A673 (cell line): ENCODE data around the gene THSD4. TPM values are rescaled to one million over a fixed set of nuclear protein-coding genes. Genes with fewer than 3 reads are reported as not detected.

Experiments
- Bru-seq: library from RNA; stranded (reverse); fragments of 400-500 nt; gene quantifications from one replicate; lab custom pipeline; 2021; lab: Mats Ljungman, UMichigan
- BruChase-seq, 2 experiments: library from RNA; stranded (reverse); fragments of 400-500 nt; gene quantifications; one replicate each; lab custom pipeline; 2021; lab: Mats Ljungman, UMichigan
- BruUV-seq: library from RNA; stranded (reverse); fragments of 400-500 nt; replicated peaks from 2 replicates; lab custom pipeline; 2021; lab: Mats Ljungman, UMichigan
- CTCF ChIA-PET: fragments of 300-600 bp; sonication (Branson Sonifier 250); formaldehyde crosslinking; loops from one replicate; lab custom pipeline; 2022; ENCODE audit warnings: antibody characterized with exemption; lab: Charles Lee
- POLR2A ChIA-PET: fragments of 300-600 bp; sonication (Branson Sonifier 250); formaldehyde crosslinking; loops from one replicate; lab custom pipeline; 2022; ENCODE audit warnings: antibody characterized with exemption; ENCODE audit not compliant: low non-redundant PET; lab: Charles Lee
- DNase-seq: peaks from one replicate; pipeline ENCODE4 v3.0.0-alpha.2; 2015; ENCODE audit warnings: low spot score
- H3K27ac ChIP-seq: fragments of 200-600 bp; sonication (generic); 2 replicates; pipeline ENCODE4 v1.5.1; 2016; ENCODE audit warnings: mixed run types, low read depth, mild to moderate bottlenecking, mixed read lengths, antibody characterized with exemption, low read length; ENCODE audit not compliant: poor library complexity, severe bottlenecking
- H3K27me3 ChIP-seq: fragments of 200-600 bp; sonication (generic); replicated peaks from 2 replicates; pipeline ENCODE4 v1.6.1; 2017; ENCODE audit warnings: mixed run types, low read depth, mild to moderate bottlenecking, mixed read lengths, antibody characterized with exemption, low read length; ENCODE audit not compliant: insufficient read depth, poor library complexity
- H3K36me3 ChIP-seq: fragments of 200-600 bp; sonication (generic); 2 replicates; pipeline ENCODE4 v1.6.1; 2016; ENCODE audit warnings: mixed run types, mild to moderate bottlenecking, mixed read lengths, antibody characterized with exemption, low read length; ENCODE audit not compliant: insufficient read depth, poor library complexity, severe bottlenecking
- H3K4me1 ChIP-seq: fragments of 200-600 bp; sonication (generic); 2 replicates; pipeline ENCODE4 v1.6.1; 2017; ENCODE audit warnings: mixed run types, mild to moderate bottlenecking, mixed read lengths, antibody characterized with exemption, low read length; ENCODE audit not compliant: insufficient read depth, poor library complexity, severe bottlenecking
- H3K4me3 ChIP-seq: fragments of 200-600 bp; sonication (generic); 2 replicates; pipeline ENCODE4 v1.5.1; 2016; ENCODE audit warnings: low read depth, mixed run types, mild to moderate bottlenecking, mixed read lengths, low read length; ENCODE audit not compliant: poor library complexity, severe bottlenecking
- H3K9me3 ChIP-seq: fragments of 200-600 bp; sonication (generic); 2 replicates; pipeline ENCODE4 v1.6.1; 2016; ENCODE audit warnings: mixed run types, low read depth, mild to moderate bottlenecking, mixed read lengths, antibody characterized with exemption, low read length; ENCODE audit not compliant: poor library complexity, severe bottlenecking
- EZH2 ChIP-seq: fragments of 200-600 bp; sonication (generic); IDR thresholded peaks from 2 replicates; pipeline ENCODE4 v1.6.1; 2017; ENCODE audit warnings: borderline replicate concordance, low read depth, mild to moderate bottlenecking, mixed read lengths, antibody characterized with exemption, low read length; ENCODE audit not compliant: poor library complexity, severe bottlenecking
- intact Hi-C: fragments of 100-400 bp; cut with micrococcal nuclease; formaldehyde crosslinking; loops from one replicate; pipeline ENCODE4 v1.10.0; 2022; ENCODE audit not compliant: unreplicated experiment
- long read RNA-seq: library from polyadenylated mRNA; stranded (forward); transcript quantifications from one replicate; pipeline ENCODE4 v2.0.0, GENCODE V29; 2022
- total RNA-seq: library from RNA; stranded (reverse); gene quantifications from 2 replicates; pipeline ENCODE4 v1.2.3, GENCODE V29; 2021
- TF ChIP-seq, protein P1 (sequence below): fragments of 300-800, 200-600 bp; sonication (generic); conservative IDR thresholded peaks from 2 replicates; pipeline ENCODE4 v1.5.1; 2017; ENCODE audit warnings: low read depth, mild to moderate bottlenecking, antibody characterized with exemption, low read length, moderate library complexity, mixed read lengths

The THSD4 gene
- total RNA-seq (2.4 and 3.5 TPM in 2 replicates), Bru-seq, nascent RNA (percentile 40 among the genes with signal in this experiment), BruChase-seq, experiment 1, labeled RNA remaining after a 2-hour chase (percentile 39 among the genes with signal in this experiment), BruChase-seq, experiment 2, labeled RNA remaining after a 6-hour chase (percentile 38 among the genes with signal in this experiment)
- long read RNA-seq, partial matches to known transcripts, result 1 of 2 reads
- long read RNA-seq, other reads (novel, unspliced or antisense), result 1 of 2 reads

DNA sequence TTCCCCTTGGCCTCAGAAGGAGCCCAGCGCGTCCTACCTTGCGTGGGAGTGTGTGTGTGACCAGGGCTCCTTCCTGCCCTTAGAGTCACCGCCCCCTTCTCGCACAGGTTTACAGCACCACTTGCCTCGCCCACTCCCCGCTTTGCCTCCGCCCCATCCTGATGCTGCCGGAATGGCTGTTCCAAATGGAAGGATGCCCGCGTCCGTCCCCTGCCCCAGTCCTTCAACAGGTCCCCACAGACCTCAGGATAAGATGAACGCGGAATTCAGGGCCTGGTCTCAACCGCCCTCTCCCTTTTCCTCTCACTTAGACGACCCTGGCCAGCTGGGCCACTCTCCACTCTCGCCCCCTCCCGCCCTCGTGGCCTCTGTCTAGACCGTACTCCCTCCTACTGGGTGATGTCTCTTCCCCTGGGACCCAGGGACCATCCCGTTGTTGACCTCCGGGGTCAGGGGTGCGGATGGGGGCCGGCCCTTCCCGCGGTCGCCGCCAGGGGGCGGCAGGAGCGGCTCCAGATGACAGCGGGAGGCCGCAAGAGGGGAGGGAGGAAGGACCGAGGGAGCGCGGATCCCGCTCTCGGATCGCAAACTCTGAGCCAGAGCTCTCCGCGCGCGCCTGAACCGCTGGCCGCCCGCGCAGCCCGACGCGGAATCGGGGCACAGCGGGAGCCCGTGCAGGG lies at the start of gene THSD4:
Gene THSD4, plus strand, starts transcription at position 585 of the 680 bp plus-strand sequence.
- BruUV-seq, result no TSS peak
- CTCF ChIA-PET, result interaction anchor here (1.0 kb wide), 2 partner anchors 21 to 325 kb away, joined by 4 to 8 read pairs; no protein-coding TSS in a partner anchor
- Histone ChIP-seq H3K36me3 (no peaks in the 10 kb centered on the region), H3K4me1 (peaks cover 4% of the 10 kb centered on the region), H3K27me3 (peaks cover 8% of the 10 kb centered on the region), H3K9me3 (no peaks in the 10 kb centered on the region), H3K27ac (no peak within 1 kb of the TSS), H3K4me3 (peak within 1 kb of the TSS; percentile 52)
- TF ChIP-seq, protein P1, sequence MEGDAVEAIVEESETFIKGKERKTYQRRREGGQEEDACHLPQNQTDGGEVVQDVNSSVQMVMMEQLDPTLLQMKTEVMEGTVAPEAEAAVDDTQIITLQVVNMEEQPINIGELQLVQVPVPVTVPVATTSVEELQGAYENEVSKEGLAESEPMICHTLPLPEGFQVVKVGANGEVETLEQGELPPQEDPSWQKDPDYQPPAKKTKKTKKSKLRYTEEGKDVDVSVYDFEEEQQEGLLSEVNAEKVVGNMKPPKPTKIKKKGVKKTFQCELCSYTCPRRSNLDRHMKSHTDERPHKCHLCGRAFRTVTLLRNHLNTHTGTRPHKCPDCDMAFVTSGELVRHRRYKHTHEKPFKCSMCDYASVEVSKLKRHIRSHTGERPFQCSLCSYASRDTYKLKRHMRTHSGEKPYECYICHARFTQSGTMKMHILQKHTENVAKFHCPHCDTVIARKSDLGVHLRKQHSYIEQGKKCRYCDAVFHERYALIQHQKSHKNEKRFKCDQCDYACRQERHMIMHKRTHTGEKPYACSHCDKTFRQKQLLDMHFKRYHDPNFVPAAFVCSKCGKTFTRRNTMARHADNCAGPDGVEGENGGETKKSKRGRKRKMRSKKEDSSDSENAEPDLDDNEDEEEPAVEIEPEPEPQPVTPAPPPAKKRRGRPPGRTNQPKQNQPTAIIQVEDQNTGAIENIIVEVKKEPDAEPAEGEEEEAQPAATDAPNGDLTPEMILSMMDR, result peak; percentile 96
- no peak for TF ChIP-seq EZH2
- POLR2A ChIA-PET, result no interaction called here
- intact Hi-C loops, result loop anchor here (2.0 kb wide), 1 partner anchor 326 kb away; no protein-coding TSS in a partner anchor
- peak; percentile 75 for DNase-seq

DNA sequence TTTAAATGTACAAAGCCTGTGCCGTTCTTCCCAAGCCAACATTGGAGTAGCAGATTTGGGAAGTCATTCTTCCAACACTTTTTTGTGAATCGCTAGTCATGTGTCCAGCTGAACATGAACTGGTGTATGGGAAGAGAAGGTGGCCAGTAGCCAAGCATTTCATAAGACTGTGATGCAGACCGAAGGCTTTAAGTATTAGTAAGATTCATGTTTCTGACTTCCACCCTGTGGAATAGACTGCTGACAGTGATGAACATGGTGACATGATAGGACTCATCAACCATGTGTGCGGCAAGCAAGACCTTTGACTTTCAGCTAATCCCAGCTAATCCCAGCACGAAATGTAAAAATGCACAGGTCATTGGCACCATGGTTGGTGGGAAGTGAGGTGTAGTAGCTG lies 48.3 kb upstream of the THSD4 start:
- no peaks in the 10 kb centered on the region for H3K4me1 ChIP-seq
- ChIA-PET CTCF (no interaction called here), POLR2A (no interaction called here)
- TF ChIP-seq EZH2, result no peak
- TF ChIP-seq, protein P1, result no peak
- intact Hi-C loops, result no loop called here
- no peaks in the 10 kb centered on the region for H3K27me3 ChIP-seq
- no peak for DNase-seq
- H3K36me3 ChIP-seq, result no peaks in the 10 kb centered on the region
- no peak overlapping the region for H3K27ac ChIP-seq
- H3K4me3 ChIP-seq, result no peak overlapping the region
- BruUV-seq, result no TSS peak
- no peaks in the 10 kb centered on the region for H3K9me3 ChIP-seq

DNA sequence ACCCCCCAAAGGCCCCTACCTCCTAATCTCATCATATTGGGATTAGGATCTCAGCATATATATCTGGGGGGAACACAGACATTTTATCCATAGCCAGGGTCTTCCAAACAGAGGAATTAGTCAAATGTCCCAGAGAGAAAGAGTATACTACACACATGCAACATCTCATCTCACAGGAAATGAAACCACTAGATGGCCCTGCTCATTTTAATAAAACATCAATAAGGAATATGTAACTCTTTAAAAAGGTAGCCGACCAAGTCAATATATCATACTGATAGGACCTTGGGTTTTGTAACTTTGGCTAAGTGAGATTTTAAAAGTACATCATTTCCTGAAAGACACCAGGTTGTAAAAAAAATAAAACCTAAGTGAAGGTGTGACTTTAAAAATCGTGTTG lies 45.6 kb upstream of the THSD4 start:
- BruUV-seq, result no TSS peak
- H3K4me3 ChIP-seq, result no peak overlapping the region
- ChIA-PET CTCF (no interaction called here), POLR2A (no interaction called here)
- no peak for TF ChIP-seq EZH2
- TF ChIP-seq, protein P1, result peak; percentile 19; the same call in 1 of the 2 replicates
- H3K36me3 ChIP-seq, result no peaks in the 10 kb centered on the region
- no peak overlapping the region for H3K27ac ChIP-seq
- H3K9me3 ChIP-seq, result no peaks in the 10 kb centered on the region
- H3K4me1 ChIP-seq, result no peaks in the 10 kb centered on the region
- intact Hi-C loops, result no loop called here
- H3K27me3 ChIP-seq, result no peaks in the 10 kb centered on the region
- no peak for DNase-seq
